ENCODE measurements around the gene ADNP. TPM values are rescaled to one million over a fixed set of nuclear protein-coding genes. Genes with fewer than 3 reads are reported as not detected.

ADNP gene
- total and polyA plus RNA-seq, 5 donors from 2014 or later: 4.9 to 61.5 (median 7.0) TPM

DNA sequence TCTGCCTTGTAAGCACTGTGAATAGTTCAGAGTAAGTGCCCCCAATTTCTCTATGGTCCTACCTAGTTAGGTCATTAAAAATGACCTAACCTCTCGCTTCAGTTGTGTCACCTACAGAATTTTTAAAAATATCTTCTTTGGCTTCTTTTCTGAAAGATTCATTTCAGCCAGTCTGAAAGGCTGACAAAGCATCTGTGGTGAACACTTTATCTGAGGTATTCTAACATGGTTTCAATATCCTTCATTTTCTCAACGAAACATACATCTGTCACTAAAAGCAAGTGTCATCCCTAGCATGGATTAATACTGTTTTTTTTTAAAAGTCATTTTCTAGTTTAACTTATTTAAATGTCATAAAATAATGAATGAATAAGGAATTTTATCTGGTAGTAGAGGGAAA lies 22.0 kb upstream of the ADNP start:
- no peak for ATAC-seq (ENCODE audit: low read depth in 2 of 2)
- H3K4me1 Mint-ChIP-seq: peaks cover 29 to 52% (median 33%) of the 10 kb centered on the region in 4 donors
- Histone ChIP-seq H3K27ac (ENCODE audit: insufficient read depth, low read length, poor library complexity, severe bottlenecking) (no peak overlapping the region), H3K4me1 (ENCODE audit: control insufficient read depth, insufficient read depth, low read length, poor library complexity, severe bottlenecking) (peaks cover 17% of the 10 kb centered on the region), H3K36me3 (ENCODE audit: control insufficient read depth, insufficient read depth, low read length) (peaks cover 68% of the 10 kb centered on the region), H3K27me3 (ENCODE audit: control insufficient read depth, insufficient read depth, low read length) (no peaks in the 10 kb centered on the region), H3K4me3 (ENCODE audit: low read depth, low read length) (peak overlapping the region; percentile 14), H3K9me3 (ENCODE audit: control insufficient read depth in 2 of 2, low read length in 2 of 2) (no peaks in the 10 kb centered on the region)
- no peak for DNase-seq
- H3K9me3 Mint-ChIP-seq: no peaks in the 10 kb centered on the region
- H3K36me3 Mint-ChIP-seq: peaks cover 33% of the 10 kb centered on the region
- no peaks in the 10 kb centered on the region for H3K27me3 Mint-ChIP-seq
- no peak overlapping the region for H3K27ac Mint-ChIP-seq
- no peak overlapping the region for H3K4me3 Mint-ChIP-seq

DNA sequence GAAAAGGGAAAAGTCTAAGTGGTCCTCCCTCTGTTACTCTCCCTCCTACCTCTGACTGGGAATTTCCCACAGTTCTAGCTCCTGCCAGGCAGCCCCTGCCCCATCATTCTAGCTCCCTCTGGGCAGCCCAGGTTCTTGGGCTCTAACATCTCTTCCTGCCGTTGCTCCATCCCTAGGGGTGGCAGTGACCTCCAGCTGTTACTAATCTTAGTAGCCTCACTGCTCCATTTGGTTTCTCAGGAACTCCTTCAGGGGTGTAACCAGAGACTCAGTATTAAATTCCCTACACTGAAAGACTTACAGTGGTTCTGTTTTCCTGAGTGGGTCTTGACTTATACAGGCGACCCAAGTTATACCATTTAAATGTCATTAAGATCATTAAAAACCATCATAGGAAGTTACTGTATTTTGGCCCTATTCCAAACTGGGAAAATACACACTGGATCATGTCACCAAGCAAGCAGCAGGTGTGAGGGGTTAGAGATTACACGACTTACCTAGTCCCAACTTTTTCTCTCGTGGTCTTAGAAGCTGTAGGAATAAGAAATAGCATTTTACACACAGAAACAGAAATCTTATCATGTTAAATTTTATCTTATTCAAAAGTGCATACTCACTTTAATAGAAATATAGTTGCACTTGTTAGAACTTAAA lies 17.0 kb upstream of the ADNP start:
- Mint-ChIP-seq H3K27me3 (no peaks in the 10 kb centered on the region), H3K36me3 (peaks cover 47% of the 10 kb centered on the region), H3K27ac (peak overlapping the region in 1 of 3 donors; percentile 17), H3K4me1 (peaks cover 6 to 15% (median 14%) of the 10 kb centered on the region in 4 donors), H3K4me3 (no peak overlapping the region), H3K9me3 (no peaks in the 10 kb centered on the region)
- DNase-seq (no peak), ATAC-seq (ENCODE audit: low read depth in 2 of 2) (no peak)
- Histone ChIP-seq H3K9me3 (ENCODE audit: control insufficient read depth in 2 of 2, low read length in 2 of 2) (no peaks in the 10 kb centered on the region), H3K4me3 (ENCODE audit: low read depth, low read length) (no peak overlapping the region), H3K4me1 (ENCODE audit: control insufficient read depth, insufficient read depth, low read length, poor library complexity, severe bottlenecking) (no peaks in the 10 kb centered on the region), H3K27ac (ENCODE audit: insufficient read depth, low read length, poor library complexity, severe bottlenecking) (no peak overlapping the region), H3K27me3 (ENCODE audit: control insufficient read depth, insufficient read depth, low read length) (no peaks in the 10 kb centered on the region), H3K36me3 (ENCODE audit: control insufficient read depth, insufficient read depth, low read length) (peaks cover 85% of the 10 kb centered on the region)

DNA sequence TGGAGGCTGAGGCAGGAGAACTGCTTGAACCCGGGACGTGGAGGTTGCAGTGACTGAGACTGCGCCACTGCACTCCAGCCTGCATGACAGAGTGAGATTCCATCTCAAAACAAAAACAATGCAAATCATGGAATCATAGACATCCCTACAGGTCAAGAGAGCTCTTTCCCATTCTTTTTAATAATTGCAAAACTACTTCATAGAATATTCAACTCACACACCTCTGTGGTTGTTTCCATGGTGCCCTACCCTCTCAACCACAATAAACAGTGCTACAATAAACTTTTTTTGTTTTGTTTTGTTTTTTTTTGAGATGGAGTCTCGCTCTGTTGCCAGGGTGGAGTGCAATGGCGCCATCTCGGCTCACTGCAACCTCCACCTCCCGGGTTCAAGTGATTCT lies 11.8 kb upstream of the ADNP start:
- H3K27me3 Mint-ChIP-seq: no peaks in the 10 kb centered on the region
- no peak overlapping the region for H3K4me3 ChIP-seq (ENCODE audit: low read depth, low read length)
- H3K4me1 Mint-ChIP-seq: peaks cover 0 to 2% (median under 1%) of the 10 kb centered on the region in 4 donors
- H3K36me3 ChIP-seq (ENCODE audit: control insufficient read depth, insufficient read depth, low read length): peaks cover 81% of the 10 kb centered on the region
- no peaks in the 10 kb centered on the region for H3K4me1 ChIP-seq (ENCODE audit: control insufficient read depth, insufficient read depth, low read length, poor library complexity, severe bottlenecking)
- H3K9me3 ChIP-seq (ENCODE audit: control insufficient read depth in 2 of 2, low read length in 2 of 2): no peaks in the 10 kb centered on the region
- ATAC-seq (ENCODE audit: low read depth in 2 of 2): no peak
- no peaks in the 10 kb centered on the region for H3K27me3 ChIP-seq (ENCODE audit: control insufficient read depth, insufficient read depth, low read length)
- H3K27ac Mint-ChIP-seq: no peak overlapping the region
- no peak for DNase-seq
- peaks cover 34% of the 10 kb centered on the region for H3K36me3 Mint-ChIP-seq
- H3K4me3 Mint-ChIP-seq: no peak overlapping the region
- H3K27ac ChIP-seq (ENCODE audit: insufficient read depth, low read length, poor library complexity, severe bottlenecking): no peak overlapping the region
- H3K9me3 Mint-ChIP-seq: no peaks in the 10 kb centered on the region

DNA sequence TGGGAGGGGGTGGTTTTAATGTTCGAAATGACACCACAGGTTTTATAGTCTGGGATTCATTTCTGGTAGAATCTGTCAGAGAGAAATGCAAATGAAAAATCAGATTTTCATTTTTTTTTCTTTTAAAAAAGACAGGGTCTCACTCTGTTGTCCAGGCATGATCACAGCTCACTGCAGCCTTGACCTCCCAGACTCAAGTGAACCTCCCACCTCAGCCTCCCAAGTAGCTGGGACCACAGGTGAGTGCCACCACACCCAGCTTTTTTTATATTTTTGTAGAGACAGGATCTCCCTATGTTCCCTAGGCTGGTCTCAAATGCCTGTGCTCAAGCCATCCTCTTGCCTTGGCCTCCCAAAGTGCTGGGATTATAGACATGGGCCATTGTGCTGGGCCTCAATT lies 2.4 kb upstream of the ADNP start:
- Mint-ChIP-seq H3K9me3 (peaks cover 0 to under 1% (median 0%) of the 10 kb centered on the region in 7 donors), H3K27ac (peak overlapping the region in 2 of 3 donors; percentile 17 to 74), H3K4me1 (peaks cover 5 to 25% (median 21%) of the 10 kb centered on the region in 4 donors), H3K27me3 (peaks cover 14% of the 10 kb centered on the region), H3K4me3 (peak overlapping the region in 2 of 4 donors; percentile 7 to 97), H3K36me3 (peaks cover 18% of the 10 kb centered on the region)
- Histone ChIP-seq H3K9me3 (ENCODE audit: control insufficient read depth in 2 of 2, low read length in 2 of 2) (no peaks in the 10 kb centered on the region), H3K27me3 (ENCODE audit: control insufficient read depth, insufficient read depth, low read length) (no peaks in the 10 kb centered on the region), H3K27ac (ENCODE audit: insufficient read depth, low read length, poor library complexity, severe bottlenecking) (no peak overlapping the region), H3K4me3 (ENCODE audit: low read depth, low read length) (no peak overlapping the region), H3K4me1 (ENCODE audit: control insufficient read depth, insufficient read depth, low read length, poor library complexity, severe bottlenecking) (peaks cover 22% of the 10 kb centered on the region), H3K36me3 (ENCODE audit: control insufficient read depth, insufficient read depth, low read length) (peaks cover 44% of the 10 kb centered on the region)
- no peak for ATAC-seq (ENCODE audit: low read depth in 2 of 2)
- no peak for DNase-seq

DNA sequence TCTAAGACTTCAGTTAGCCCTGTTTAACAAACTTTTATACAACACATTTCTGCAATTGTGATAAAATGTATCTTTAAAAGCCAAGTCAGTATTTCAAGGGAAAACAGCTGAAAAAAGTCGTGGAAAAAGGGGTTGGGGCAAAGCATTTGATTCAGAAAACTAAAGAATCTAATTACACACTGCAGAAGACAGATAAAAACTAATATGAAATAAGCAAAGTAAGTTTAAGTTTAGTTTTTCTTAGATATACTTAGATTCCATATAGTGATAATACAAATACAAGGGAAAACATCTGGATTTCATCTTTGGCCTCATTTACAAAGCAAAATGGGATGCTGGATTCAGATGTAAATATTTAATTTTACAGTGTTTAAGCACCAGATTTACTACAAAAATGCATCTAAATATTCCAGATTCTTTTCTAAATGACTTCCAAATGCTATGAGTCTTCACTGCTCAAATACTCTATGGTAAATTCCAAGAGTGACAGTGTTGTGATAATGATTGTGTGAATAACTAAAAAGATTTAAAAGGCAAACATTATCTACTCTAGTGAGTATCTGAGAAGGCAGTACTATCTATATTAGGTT lies 1.5 kb upstream of the ADNP start:
- H3K9me3 Mint-ChIP-seq: peaks cover 0 to 2% (median 0%) of the 10 kb centered on the region in 7 donors
- Histone ChIP-seq H3K4me3 (ENCODE audit: low read depth, low read length) (no peak overlapping the region), H3K27me3 (ENCODE audit: control insufficient read depth, insufficient read depth, low read length) (no peaks in the 10 kb centered on the region), H3K27ac (ENCODE audit: insufficient read depth, low read length, poor library complexity, severe bottlenecking) (peak overlapping the region; percentile 99), H3K9me3 (ENCODE audit: control insufficient read depth in 2 of 2, low read length in 2 of 2) (no peaks in the 10 kb centered on the region), H3K4me1 (ENCODE audit: control insufficient read depth, insufficient read depth, low read length, poor library complexity, severe bottlenecking) (peaks cover 30% of the 10 kb centered on the region), H3K36me3 (ENCODE audit: control insufficient read depth, insufficient read depth, low read length) (peaks cover 46% of the 10 kb centered on the region)
- peaks cover 9 to 33% (median 28%) of the 10 kb centered on the region in 4 donors for H3K4me1 Mint-ChIP-seq
- peak overlapping the region; percentile 91 to 97 (median 94) for H3K4me3 Mint-ChIP-seq
- DNase-seq (no peak), ATAC-seq (ENCODE audit: low read depth in 2 of 2) (no peak)
- peaks cover 14% of the 10 kb centered on the region for H3K27me3 Mint-ChIP-seq
- H3K27ac Mint-ChIP-seq: peak overlapping the region in 2 of 3 donors; percentile 99
- H3K36me3 Mint-ChIP-seq: peaks cover 19% of the 10 kb centered on the region

DNA sequence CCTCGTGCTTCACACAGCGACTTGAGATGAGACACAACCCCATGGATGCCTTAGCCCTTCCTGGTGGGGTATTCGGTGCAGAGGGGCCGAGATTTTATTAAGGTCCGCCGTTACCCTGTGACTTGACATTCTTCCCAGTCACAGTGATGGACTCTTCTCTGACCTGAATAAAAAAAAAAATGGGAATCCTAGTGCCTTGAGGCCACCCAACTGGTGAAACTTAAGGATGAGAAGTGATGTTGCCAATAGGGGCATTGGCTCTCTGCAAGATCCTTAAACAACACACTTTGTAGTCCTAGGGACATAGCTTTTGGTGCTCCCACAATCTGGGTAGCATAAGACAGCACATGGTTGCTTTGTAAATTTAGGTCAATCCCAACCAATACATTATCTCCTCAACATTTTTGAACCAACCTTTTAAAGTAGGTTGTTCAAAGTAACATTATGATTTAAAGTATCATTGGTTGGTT lies 814 bp upstream of the ADNP start:
- Mint-ChIP-seq H3K4me3 (peak overlapping the region; percentile 91 to 97 (median 94)), H3K4me1 (peaks cover 12 to 40% (median 36%) of the 10 kb centered on the region in 4 donors), H3K36me3 (peaks cover 19% of the 10 kb centered on the region), H3K9me3 (peaks cover 0 to 2% (median 0%) of the 10 kb centered on the region in 7 donors), H3K27ac (peak overlapping the region; percentile 92 to 99 (median 99)), H3K27me3 (peaks cover 14% of the 10 kb centered on the region)
- H3K27me3 ChIP-seq (ENCODE audit: control insufficient read depth, insufficient read depth, low read length): no peaks in the 10 kb centered on the region
- peak overlapping the region; percentile 45 for H3K4me3 ChIP-seq (ENCODE audit: low read depth, low read length)
- H3K36me3 ChIP-seq (ENCODE audit: control insufficient read depth, insufficient read depth, low read length): peaks cover 40% of the 10 kb centered on the region
- DNase-seq (no peak), ATAC-seq (ENCODE audit: low read depth in 2 of 2) (no peak)
- H3K27ac ChIP-seq (ENCODE audit: insufficient read depth, low read length, poor library complexity, severe bottlenecking): peak overlapping the region; percentile 99
- H3K9me3 ChIP-seq (ENCODE audit: control insufficient read depth in 2 of 2, low read length in 2 of 2): no peaks in the 10 kb centered on the region
- peaks cover 35% of the 10 kb centered on the region for H3K4me1 ChIP-seq (ENCODE audit: control insufficient read depth, insufficient read depth, low read length, poor library complexity, severe bottlenecking)

DNA sequence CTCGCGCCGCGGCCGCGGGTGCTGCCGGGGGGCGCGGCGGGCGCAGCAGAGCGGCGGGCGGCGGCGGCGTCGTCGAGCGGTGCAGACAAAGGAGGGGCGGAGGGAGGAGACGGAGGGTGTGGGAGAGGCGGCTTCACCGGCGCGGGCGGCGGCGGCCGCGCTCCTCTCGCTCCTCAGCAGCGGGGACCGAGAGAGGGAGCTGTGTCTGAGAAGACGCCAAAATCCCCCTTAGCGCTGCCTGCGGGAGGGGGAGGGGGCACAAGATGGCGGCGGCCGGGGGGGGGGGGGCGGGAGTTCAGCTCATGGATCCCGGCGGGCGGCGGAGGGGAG lies 296 bp downstream of the ADNP start:
- Mint-ChIP-seq H3K27me3 (peaks cover 14% of the 10 kb centered on the region), H3K9me3 (peaks cover 0 to 2% (median 0%) of the 10 kb centered on the region in 7 donors), H3K36me3 (peaks cover 14% of the 10 kb centered on the region), H3K27ac (peak overlapping the region; percentile 93 to 99 (median 99)), H3K4me3 (peak overlapping the region; percentile 91 to 97 (median 94)), H3K4me1 (peaks cover 21 to 49% (median 42%) of the 10 kb centered on the region in 4 donors)
- Histone ChIP-seq H3K4me3 (ENCODE audit: low read depth, low read length) (no peak overlapping the region), H3K4me1 (ENCODE audit: control insufficient read depth, insufficient read depth, low read length, poor library complexity, severe bottlenecking) (peaks cover 44% of the 10 kb centered on the region), H3K27ac (ENCODE audit: insufficient read depth, low read length, poor library complexity, severe bottlenecking) (peak overlapping the region; percentile 99), H3K27me3 (ENCODE audit: control insufficient read depth, insufficient read depth, low read length) (no peaks in the 10 kb centered on the region), H3K36me3 (ENCODE audit: control insufficient read depth, insufficient read depth, low read length) (peaks cover 34% of the 10 kb centered on the region), H3K9me3 (ENCODE audit: control insufficient read depth in 2 of 2, low read length in 2 of 2) (no peaks in the 10 kb centered on the region)
- no peak for DNase-seq
- peak; percentile 36 to 38 for ATAC-seq (ENCODE audit: low read depth in 2 of 2)

All from CD4-positive, CD25-positive, alpha-beta regulatory T cell (primary cell).